Measurements from ENCODE around the gene FGF11.

DNA sequence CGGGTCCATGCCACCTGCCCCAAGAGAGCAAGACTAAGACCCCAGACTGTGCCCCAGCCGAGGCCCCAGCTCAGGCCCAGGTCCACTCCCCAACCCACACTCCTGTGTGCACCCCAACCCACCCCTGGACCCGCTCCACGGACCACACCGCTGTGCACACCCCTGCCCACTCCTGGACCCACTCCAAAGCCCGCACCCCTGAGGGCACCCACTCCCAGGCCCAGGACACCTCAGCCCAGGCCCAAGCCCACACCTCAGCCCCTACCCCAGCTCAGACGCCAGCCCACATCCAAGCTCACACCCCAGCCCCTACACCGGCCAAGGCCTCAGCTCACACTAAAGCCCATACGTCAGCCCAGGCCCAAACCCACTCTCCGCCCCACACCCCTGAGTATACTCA is 9.6 kb upstream of the FGF11 start:
- TF ChIP-seq CTCF (IDR thresholded peaks at IDR 0.05): no peak
- no peak for TF ChIP-seq POLR2A (IDR thresholded peaks at IDR 0.05)
